ENCODE results near the gene CARNS1.

The CARNS1 gene

DNA sequence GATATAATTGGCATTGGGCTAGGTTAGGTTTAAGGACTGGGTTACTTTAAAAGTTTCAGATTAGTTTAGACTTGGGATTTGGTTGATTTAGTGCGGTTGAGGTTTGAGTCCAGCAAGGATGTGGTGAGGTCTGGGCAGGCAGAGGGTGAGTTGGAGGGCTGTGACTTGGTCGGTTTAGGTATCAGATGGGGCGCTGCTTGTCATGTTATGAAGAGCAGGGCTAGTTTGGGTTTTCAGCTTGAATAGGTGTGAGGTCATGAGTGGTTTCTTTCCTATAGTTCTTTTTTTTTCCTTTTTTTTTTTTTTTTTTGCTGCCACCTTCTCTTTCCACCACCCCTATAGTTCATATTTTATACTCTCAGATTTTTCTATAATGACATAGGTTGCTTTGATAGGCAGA is 46.9 kb upstream of the CARNS1 start:
- ATAC-seq = no peak
- TF ChIP-seq OSR1 (CRISPR knock-in tag; IDR thresholded peaks at IDR 0.05) (no peak), RARB (CRISPR knock-in tag; IDR thresholded peaks at IDR 0.05) (no peak), ZNF8 (CRISPR knock-in tag; IDR thresholded peaks at IDR 0.05) (no peak), CREB5 (CRISPR knock-in tag; IDR thresholded peaks at IDR 0.05; ENCODE audit: low read depth) (no peak), ZNF70 (CRISPR knock-in tag; IDR thresholded peaks at IDR 0.05) (no peak)
- TF ChIP-seq, protein P1, sequence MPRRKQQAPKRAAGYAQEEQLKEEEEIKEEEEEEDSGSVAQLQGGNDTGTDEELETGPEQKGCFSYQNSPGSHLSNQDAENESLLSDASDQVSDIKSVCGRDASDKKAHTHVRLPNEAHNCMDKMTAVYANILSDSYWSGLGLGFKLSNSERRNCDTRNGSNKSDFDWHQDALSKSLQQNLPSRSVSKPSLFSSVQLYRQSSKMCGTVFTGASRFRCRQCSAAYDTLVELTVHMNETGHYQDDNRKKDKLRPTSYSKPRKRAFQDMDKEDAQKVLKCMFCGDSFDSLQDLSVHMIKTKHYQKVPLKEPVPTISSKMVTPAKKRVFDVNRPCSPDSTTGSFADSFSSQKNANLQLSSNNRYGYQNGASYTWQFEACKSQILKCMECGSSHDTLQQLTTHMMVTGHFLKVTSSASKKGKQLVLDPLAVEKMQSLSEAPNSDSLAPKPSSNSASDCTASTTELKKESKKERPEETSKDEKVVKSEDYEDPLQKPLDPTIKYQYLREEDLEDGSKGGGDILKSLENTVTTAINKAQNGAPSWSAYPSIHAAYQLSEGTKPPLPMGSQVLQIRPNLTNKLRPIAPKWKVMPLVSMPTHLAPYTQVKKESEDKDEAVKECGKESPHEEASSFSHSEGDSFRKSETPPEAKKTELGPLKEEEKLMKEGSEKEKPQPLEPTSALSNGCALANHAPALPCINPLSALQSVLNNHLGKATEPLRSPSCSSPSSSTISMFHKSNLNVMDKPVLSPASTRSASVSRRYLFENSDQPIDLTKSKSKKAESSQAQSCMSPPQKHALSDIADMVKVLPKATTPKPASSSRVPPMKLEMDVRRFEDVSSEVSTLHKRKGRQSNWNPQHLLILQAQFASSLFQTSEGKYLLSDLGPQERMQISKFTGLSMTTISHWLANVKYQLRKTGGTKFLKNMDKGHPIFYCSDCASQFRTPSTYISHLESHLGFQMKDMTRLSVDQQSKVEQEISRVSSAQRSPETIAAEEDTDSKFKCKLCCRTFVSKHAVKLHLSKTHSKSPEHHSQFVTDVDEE (CRISPR knock-in tag; IDR thresholded peaks at IDR 0.05) = no peak

DNA sequence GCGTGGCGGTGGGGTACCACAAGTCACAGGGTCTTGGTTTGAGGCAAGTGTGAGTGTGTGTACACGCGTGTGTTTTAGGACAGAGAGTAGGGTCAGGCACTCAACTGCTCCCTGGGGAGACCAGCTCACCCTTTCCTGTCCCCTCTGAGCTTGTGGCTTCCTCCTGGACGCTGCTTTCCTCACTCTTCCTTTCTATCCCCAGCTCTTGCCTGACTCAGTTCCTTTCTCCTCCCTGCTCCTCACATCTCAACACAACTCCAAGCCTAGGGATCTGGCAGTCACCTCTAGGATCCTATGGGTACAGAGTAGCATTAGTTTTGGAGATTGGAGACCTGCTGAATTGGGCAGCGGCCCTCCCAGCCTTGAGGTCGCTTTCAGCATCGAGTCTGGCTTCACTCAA is 46.2 kb upstream of the CARNS1 start:
- ATAC-seq = no peak

DNA sequence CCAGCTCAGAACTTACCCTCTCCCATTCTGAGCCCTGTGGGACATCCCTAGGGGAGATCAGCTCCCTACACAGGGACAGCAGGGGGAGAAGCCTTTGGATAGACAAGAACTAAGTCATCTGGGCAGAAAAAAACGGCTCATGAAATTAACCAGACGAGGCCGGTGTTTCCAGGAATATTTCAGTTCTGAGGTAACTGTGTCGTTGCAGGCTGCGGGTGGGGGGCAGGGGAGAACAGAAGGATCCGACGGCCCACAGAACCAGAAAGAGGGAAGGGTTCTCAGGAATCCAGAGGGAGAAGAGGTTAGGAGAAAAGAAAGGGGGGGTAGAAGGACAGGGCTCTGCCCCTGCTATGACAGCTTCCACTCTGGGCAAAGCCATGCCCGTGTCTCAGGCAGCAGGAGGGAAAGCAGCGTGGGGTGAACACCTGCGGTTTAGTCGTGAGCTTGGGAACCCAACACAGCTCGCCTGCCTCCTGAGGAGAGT is 45.6 kb upstream of the CARNS1 start:
- no peak for ATAC-seq
- TF ChIP-seq, protein P1 (CRISPR knock-in tag; IDR thresholded peaks at IDR 0.05) = no peak
- TF ChIP-seq GLIS3 (CRISPR knock-in tag; IDR thresholded peaks at IDR 0.05) (no peak), ZFP30 (CRISPR knock-in tag; IDR thresholded peaks at IDR 0.05) (no peak), CREB5 (CRISPR knock-in tag; IDR thresholded peaks at IDR 0.05; ENCODE audit: low read depth) (no peak), TOX (CRISPR knock-in tag; IDR thresholded peaks at IDR 0.05; ENCODE audit: borderline replicate concordance) (no peak), PPARA (CRISPR knock-in tag; IDR thresholded peaks at IDR 0.05; ENCODE audit: borderline replicate concordance) (no peak), ESRRG (CRISPR knock-in tag; IDR thresholded peaks at IDR 0.05) (no peak), TCF4 (CRISPR knock-in tag; IDR thresholded peaks at IDR 0.05; ENCODE audit: borderline replicate concordance) (no peak)

More for the DNA sequence above, 46.2 kb upstream of the CARNS1 start:
- TF ChIP-seq TCF4 (CRISPR knock-in tag; IDR thresholded peaks at IDR 0.05; ENCODE audit: borderline replicate concordance) (no peak), PPARA (CRISPR knock-in tag; IDR thresholded peaks at IDR 0.05; ENCODE audit: borderline replicate concordance) (no peak), BACH2 (CRISPR knock-in tag; IDR thresholded peaks at IDR 0.05; ENCODE audit: borderline replicate concordance) (no peak), ZFP3 (CRISPR knock-in tag; IDR thresholded peaks at IDR 0.05) (no peak), RARB (CRISPR knock-in tag; IDR thresholded peaks at IDR 0.05) (no peak), PATZ1 (CRISPR knock-in tag; IDR thresholded peaks at IDR 0.05; ENCODE audit: borderline replicate concordance) (no peak), CSDC2 (CRISPR knock-in tag; IDR thresholded peaks at IDR 0.05) (no peak), OSR1 (CRISPR knock-in tag; IDR thresholded peaks at IDR 0.05) (no peak), GLIS3 (CRISPR knock-in tag; IDR thresholded peaks at IDR 0.05) (no peak)
- TF ChIP-seq, protein P2, sequence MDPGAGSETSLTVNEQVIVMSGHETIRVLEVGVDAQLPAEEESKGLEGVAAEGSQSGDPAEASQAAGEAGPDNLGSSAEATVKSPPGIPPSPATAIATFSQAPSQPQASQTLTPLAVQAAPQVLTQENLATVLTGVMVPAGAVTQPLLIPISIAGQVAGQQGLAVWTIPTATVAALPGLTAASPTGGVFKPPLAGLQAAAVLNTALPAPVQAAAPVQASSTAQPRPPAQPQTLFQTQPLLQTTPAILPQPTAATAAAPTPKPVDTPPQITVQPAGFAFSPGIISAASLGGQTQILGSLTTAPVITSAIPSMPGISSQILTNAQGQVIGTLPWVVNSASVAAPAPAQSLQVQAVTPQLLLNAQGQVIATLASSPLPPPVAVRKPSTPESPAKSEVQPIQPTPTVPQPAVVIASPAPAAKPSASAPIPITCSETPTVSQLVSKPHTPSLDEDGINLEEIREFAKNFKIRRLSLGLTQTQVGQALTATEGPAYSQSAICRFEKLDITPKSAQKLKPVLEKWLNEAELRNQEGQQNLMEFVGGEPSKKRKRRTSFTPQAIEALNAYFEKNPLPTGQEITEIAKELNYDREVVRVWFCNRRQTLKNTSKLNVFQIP (CRISPR knock-in tag; IDR thresholded peaks at IDR 0.05; ENCODE audit: borderline replicate concordance, low read depth) = no peak
- TF ChIP-seq, protein P1 (CRISPR knock-in tag; IDR thresholded peaks at IDR 0.05) = no peak

All from SK-N-SH treated with all-trans-retinoic acid at 6 μM for 48 hours (cell line).